Prostate gland (tissue), 2 donors: Measurements from ENCODE around the gene SSH2.

Experiments
- POLR2A ChIP-seq: fragments of 450-650 bp; IDR thresholded peaks from one replicate; pipeline ENCODE4 v1.6.1; 2016; ENCODE audit warnings: antibody characterized with exemption, mild to moderate bottlenecking
- POLR2AphosphoS5 ChIP-seq: sonication (generic); formaldehyde crosslinking; IDR thresholded peaks from one replicate; pipeline ENCODE4 v1.6.1; 2017; ENCODE audit warnings: antibody characterized with exemption
- TF ChIP-seq, protein P1 (sequence below), 4 experiments: fragments of 200-600 bp in 2 of 4; fragments of 450-650 bp in 2 of 4; sonication (generic) in 2 of 4; IDR thresholded peaks; 1 replicate in 3 of 4; 2 replicates in 1 of 4; pipeline ENCODE4 v1.5.1; 2016 to 2019; ENCODE audit warnings: antibody characterized with exemption in 4 of 4, mild to moderate bottlenecking in 2 of 4, moderate library complexity in 2 of 4

DNA sequence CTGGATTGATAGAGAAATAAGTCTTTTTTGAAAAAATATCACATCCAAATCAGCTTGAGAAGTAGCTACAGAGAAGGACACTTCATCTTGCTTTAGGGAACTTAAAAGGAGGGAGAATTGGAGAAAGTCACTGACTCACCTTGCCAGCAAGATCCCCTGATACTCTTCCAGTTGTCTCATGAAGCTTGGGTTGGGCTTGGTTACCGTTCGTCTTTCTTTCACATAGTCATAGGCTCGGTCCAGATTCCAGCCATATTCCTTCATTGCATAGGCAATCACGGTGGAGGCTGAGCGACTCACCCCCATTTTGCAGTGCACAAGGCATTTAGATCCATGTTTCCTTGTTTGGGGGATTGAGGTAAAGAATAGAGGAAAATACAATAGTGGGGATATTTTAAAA, 282.0 kb downstream of the SSH2 start:
- TF ChIP-seq, protein P1, sequence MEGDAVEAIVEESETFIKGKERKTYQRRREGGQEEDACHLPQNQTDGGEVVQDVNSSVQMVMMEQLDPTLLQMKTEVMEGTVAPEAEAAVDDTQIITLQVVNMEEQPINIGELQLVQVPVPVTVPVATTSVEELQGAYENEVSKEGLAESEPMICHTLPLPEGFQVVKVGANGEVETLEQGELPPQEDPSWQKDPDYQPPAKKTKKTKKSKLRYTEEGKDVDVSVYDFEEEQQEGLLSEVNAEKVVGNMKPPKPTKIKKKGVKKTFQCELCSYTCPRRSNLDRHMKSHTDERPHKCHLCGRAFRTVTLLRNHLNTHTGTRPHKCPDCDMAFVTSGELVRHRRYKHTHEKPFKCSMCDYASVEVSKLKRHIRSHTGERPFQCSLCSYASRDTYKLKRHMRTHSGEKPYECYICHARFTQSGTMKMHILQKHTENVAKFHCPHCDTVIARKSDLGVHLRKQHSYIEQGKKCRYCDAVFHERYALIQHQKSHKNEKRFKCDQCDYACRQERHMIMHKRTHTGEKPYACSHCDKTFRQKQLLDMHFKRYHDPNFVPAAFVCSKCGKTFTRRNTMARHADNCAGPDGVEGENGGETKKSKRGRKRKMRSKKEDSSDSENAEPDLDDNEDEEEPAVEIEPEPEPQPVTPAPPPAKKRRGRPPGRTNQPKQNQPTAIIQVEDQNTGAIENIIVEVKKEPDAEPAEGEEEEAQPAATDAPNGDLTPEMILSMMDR (IDR thresholded peaks at IDR 0.05) = no peak
- TF ChIP-seq POLR2A (no peak), POLR2AphosphoS5 (no peak)
